ENCODE measurements around the gene VIT.

DNA sequence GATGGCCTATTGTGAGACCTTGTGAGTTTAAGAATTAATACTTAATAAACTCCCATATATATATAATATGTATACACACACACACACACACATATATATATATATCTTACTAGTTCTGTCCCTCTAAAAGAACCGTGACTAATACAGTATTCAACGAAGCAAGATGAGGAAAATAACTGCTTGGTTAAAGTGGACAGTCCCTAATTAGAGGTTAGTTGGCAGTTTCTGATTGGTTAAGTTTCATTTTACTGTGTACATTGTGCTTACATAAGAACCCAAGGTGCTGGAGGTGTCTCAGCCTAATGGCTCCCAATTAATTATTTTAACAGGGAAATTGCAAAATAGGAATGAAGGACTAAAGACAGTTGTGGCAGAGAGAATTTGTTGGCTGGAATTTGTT, 137.7 kb downstream of the VIT start:
- TF ChIP-seq, protein P1, sequence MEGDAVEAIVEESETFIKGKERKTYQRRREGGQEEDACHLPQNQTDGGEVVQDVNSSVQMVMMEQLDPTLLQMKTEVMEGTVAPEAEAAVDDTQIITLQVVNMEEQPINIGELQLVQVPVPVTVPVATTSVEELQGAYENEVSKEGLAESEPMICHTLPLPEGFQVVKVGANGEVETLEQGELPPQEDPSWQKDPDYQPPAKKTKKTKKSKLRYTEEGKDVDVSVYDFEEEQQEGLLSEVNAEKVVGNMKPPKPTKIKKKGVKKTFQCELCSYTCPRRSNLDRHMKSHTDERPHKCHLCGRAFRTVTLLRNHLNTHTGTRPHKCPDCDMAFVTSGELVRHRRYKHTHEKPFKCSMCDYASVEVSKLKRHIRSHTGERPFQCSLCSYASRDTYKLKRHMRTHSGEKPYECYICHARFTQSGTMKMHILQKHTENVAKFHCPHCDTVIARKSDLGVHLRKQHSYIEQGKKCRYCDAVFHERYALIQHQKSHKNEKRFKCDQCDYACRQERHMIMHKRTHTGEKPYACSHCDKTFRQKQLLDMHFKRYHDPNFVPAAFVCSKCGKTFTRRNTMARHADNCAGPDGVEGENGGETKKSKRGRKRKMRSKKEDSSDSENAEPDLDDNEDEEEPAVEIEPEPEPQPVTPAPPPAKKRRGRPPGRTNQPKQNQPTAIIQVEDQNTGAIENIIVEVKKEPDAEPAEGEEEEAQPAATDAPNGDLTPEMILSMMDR (IDR thresholded peaks at IDR 0.05) = no peak
- TF ChIP-seq POLR2A (IDR thresholded peaks at IDR 0.05) = no peak
